GM23248 (cell line): ENCODE results near the gene PEX6.

Source experiments
- EZH2 ChIP-seq: fragments of 200-600 bp; sonication (generic); IDR thresholded peaks from 2 replicates; pipeline ENCODE4 v1.6.1; 2018; ENCODE audit warnings: antibody characterized with exemption, mild to moderate bottlenecking; ENCODE audit not compliant: insufficient read depth, poor library complexity, severe bottlenecking
- EZH2phosphoT487 ChIP-seq: fragments of 200-600 bp; sonication (generic); IDR thresholded peaks from 2 replicates; pipeline ENCODE4 v1.6.1; 2018; ENCODE audit warnings: antibody characterized with exemption, moderate library complexity, mild to moderate bottlenecking, low read depth; ENCODE audit not compliant: insufficient read depth

GRCh38 chr6:42947950-42948349 lies 31.0 kb downstream of the PEX6 start:
- TF ChIP-seq EZH2phosphoT487 (no peak), EZH2 (no peak)
